ENCODE measurements around the gene GGACT.

GGACT gene

DNA sequence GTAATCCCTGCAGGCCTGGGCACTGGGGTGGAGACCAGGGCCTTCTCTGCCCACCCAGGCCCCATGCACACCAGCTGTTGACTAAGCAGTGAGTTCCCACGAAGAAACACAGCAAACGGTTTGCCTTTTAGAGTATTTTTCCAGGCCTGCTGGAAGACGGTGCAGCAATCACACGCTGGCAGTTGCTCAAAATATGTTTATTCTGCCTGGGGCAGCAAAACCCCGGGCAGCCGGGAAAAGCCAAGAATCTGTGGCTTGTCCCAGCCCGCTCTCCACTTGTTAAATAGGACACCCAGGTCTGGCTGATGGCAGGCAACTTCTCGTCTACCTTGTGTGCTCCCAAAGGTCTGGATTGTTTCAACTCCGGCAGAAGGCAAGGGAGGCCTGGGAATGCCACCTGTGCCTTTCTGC is 40.8 kb downstream of the GGACT start:
- no peak for DNase-seq (ENCODE audit: low read depth)

GRCh38 chr13:100546713-100547405 is 41.7 kb downstream of the GGACT start:
- DNase-seq (ENCODE audit: low read depth) = no peak

GRCh38 chr13:100545684-100546061 is 42.9 kb downstream of the GGACT start:
- no peak for DNase-seq (ENCODE audit: low read depth)

- no peak for DNase-seq (ENCODE audit: low read depth)
Observed at GRCh38 chr13:100544866-100545683, 43.5 kb downstream of the GGACT start.

DNA sequence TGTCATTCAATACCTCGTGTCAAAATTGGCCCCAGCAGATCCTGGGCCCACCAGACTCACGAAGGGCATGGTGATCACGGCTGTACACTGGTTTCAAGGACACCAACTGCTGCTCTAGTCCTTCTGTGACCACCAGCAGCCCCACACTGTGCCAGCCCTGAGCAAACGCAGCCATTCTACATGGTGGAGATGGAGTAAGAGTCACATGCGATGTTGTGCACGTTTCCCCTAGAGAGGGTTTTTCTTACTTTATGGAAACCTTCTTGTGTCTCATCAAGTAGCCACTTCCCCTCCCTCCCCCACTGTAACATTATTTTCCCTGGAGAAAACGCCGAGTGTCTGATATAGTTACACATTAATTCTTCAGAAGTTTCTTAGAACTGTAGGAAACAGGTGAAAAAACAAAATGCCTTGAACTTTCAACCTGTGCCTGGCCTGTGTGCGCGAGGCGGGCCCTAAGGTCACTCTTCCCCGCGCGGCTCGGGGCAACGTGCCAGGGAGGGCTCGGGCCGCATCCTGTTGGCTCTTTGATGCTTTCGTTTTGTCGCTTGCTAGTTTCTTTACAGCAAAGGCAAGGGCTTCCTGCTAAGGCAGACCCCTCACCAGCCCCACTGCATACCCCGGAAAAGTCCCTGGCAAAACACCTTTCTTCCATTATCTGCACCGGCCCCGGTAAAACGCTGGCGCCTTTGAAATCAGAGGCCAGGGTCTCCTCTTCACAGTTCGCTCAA is 44.6 kb downstream of the GGACT start:
- no peak for DNase-seq (ENCODE audit: low read depth)

- no peak for DNase-seq (ENCODE audit: low read depth)
Observed at GRCh38 chr13:100542826-100543156, 45.8 kb downstream of the GGACT start.

DNA sequence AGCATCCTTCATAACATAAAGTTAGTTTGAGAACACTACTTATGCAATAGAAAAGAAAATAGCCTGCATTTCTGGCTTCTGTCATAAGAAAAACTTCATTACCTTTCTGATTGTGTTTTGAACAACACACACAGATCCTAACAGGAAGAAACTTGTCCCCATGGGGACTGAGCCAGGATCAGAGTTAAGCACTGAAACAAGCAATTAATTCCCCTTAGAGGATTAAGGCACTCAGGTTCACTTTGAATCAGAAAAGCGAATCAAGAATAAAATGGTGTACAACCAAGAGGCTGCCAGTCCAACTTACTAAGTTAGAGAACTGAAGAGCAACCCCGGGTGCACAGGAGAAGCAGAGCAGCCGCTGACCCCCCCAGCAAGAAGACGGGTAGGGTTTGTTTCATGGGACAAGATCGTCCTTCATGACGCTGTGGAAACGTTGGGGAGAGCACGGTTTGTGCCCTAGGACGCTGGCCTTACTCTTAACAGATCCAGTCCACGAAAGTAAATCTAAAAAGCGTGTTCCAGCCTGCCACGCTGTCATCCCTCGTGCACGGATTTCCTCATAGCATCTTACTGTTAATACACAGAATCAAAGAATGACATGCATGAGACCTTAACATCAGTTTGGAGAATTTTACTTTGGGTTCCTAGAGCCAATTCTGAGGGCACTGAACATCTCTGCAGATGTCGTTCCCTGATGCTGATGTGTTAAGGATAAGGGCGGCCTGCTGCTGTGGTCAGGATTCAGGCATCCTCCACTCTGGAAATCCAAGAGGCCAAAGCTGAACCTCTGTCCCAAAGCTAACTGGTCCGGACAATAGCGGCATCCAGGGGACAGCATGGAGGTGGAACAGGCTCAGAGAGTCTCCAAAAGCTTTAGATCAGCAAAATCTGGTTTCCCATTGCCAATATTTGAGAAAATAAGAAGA is 46.4 kb downstream of the GGACT start:
- DNase-seq (ENCODE audit: low read depth) = no peak

- DNase-seq (ENCODE audit: low read depth) = no peak
Observed at GRCh38 chr13:100540621-100541020, 48.0 kb downstream of the GGACT start.

GRCh38 chr13:100537951-100538462 is 50.6 kb downstream of the GGACT start:
- no peak for DNase-seq (ENCODE audit: low read depth)

- no peak for DNase-seq (ENCODE audit: low read depth)
Observed at GRCh38 chr13:100537486-100537885, 51.1 kb downstream of the GGACT start.

DNA sequence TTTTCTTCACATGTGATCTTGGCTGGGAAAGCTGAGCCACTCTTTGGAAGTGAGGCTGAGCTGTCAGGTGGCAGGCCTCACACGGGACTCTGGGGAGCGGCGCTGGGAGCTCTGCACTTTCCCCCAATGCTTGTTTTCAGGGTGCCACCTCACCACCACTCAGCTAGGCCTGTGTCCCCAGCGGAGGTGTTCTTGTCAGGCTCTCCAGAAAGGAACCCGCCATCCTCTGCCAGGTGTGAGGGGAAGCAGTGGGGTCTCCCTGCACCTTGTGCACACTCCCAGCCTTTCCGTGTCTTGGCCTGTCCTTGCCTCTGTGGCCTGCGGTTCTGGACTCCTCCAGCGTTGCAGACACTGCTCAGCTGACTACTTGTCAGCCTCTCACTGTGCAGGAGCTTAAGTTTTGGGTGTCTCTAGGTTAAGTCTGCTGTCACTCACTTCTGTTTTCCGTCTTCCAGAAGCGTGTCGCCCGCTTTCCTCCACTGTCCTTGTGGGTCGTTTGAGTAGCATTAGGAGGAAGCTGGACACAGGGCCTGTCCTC is 51.9 kb downstream of the GGACT start:
- DNase-seq (ENCODE audit: low read depth) = no peak

- no peak for DNase-seq (ENCODE audit: low read depth)
Observed at GRCh38 chr13:100535426-100536135, 53.0 kb downstream of the GGACT start.

GRCh38 chr13:100534911-100535310 is 53.7 kb downstream of the GGACT start:
- DNase-seq (ENCODE audit: low read depth) = no peak

DNA sequence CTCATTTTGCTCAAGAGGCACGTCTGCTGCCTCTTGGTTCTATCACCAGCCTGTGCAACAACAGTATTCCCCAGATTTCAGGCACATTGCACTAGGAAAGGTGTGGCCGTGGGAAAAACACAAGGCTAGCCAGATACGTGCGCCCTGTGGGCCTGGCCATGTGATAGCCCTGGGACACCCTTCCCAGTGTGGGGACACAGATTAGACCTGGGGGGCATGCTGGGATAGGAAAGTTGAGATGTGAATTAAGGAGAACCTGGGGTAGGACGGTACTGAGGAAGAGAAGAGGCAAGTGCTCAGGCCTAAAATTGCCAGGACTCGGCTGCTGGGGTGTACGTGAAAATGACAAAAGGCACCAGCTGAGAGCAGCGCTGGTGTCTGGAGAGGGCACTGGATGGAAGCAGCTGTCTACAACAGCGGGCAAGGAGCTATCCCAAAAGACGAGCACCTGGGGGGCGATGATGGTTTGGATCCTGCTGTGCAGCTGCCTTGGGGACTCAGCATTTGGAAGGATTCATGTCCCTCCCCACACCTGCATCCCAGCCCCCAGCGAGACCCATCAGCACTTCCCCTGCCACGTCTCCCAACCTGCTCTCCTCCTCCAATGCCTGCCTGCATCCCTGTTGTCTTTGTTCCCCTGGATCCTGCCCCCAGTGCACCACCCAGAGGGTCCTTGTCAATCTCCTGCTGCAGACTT is 54.3 kb downstream of the GGACT start:
- DNase-seq (ENCODE audit: low read depth) = no peak

GRCh38 chr13:100533588-100534041 is 55.0 kb downstream of the GGACT start:
- no peak for DNase-seq (ENCODE audit: low read depth)

- DNase-seq (ENCODE audit: low read depth) = no peak
Observed at GRCh38 chr13:100532836-100533435, 55.7 kb downstream of the GGACT start.

GRCh38 chr13:100532090-100532766 is 56.4 kb downstream of the GGACT start:
- DNase-seq (ENCODE audit: low read depth) = no peak

GRCh38 chr13:100530671-100531213 is 57.8 kb downstream of the GGACT start:
- DNase-seq (ENCODE audit: low read depth) = no peak

Measured in T-helper 22 cell (primary cell).